COLO668 (cell line): Measurements from ENCODE around the gene NT5C3A.
A peak's percentile ranks its signal among the peaks of the same experiment; 100 is the strongest.
"Not testable (repeated sequence)": the region's sequence is repeated elsewhere in the genome, so short reads cannot be mapped to it uniquely, and the experiment has no call there.

Experiments used
- DNase-seq: peaks from one replicate; lab custom pipeline; 2025; ENCODE audit not compliant: unreplicated experiment; lab: John Stamatoyannopoulos, UW

NT5C3A gene

DNA sequence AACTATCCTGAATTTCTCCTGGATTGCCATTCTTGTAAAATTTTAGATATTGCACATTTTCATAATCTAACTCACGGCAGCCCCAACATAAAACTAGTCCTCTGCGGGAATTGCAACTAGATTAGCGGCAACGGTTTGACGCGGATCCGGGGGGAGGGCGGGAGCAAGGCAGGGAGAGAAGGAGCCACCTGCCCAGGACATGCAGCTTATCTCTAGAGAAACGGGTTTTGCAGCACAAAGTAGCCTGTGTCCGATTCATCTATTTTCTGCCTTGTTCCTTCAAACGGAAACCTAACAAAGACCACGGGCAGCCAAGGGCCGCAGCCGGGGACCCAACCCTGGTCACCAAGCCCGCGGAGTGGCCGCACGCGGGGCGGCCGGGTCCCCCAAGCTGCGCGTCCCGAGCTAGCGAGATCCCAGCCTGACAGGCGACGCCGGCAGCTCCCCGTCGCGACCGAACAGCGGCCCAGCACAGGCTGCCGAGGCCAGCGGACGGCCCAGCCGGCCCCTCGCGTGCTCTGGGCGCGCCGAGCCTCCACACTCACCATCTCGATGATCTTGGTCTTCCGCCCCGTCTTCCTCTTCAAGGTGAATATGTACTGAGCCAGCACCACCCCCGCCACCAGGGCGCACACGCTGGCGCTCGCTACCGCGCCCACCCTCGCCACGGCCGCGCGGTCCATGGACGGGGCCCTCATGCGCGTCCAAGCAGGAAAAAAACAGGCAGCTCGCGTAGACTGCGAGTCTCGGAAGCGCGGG lies at the start of gene NT5C3A:
NT5C3A (minus strand) TSS at position 754 of the 759 bp plus-strand sequence; CDS start at position 683, 71 bp downstream.
- peak; percentile 80 for DNase-seq

DNA sequence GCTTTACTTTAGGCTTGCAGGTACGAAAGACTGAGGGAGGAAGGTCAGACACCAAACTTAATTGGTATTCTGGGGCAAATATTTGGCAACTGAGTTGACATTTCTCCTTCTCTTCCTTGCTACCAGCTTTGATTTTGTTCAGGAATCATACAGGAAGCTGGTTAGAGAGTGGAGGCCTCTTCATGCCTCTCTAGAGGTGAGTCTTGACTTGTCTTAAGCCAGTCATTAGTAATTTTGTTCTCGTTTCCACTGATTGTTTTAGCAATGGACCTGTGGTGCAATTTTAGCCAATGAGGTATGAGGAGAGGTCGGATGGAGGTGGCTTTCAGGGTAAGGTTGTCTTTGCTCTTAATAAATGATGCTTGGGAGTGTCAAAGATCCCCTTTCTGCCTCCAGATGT lies 49.0 kb upstream of the NT5C3A start:
- no peak for DNase-seq

DNA sequence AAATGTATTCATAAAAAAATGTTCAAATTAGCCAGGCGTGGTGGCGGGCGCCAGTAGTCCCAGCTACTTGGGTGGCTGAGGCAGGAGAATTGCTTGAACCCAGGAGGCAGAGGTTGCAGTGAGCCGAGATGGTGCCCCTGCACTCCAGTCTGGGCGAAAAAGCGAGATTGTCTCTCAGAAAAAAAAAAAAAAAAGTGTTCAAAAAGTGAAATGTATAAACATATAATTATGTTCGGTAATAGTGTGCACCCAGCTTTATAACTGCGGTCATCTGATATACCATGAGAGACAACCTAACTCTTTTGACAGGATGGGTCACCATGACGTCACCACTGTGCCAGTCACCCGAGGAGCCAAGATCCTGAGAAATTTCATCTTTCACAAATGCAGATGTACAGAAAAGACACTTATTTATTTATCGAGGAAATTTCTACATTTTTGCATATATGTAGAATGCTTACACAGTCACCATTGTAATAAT lies 47.2 kb upstream of the NT5C3A start:
- DNase-seq = peak; percentile 20

GRCh38 chr7:33109005-33109757 lies 46.6 kb upstream of the NT5C3A start, which contains the start of gene RP9:
RP9 (minus strand) TSS chr7:33109404; CDS start chr7:33109372, 32 bp downstream.
- DNase-seq = peak; percentile 92

- DNase-seq = peak; percentile 44
Observed at GRCh38 chr7:33108554-33109004, 46.0 kb upstream of the NT5C3A start.

DNA sequence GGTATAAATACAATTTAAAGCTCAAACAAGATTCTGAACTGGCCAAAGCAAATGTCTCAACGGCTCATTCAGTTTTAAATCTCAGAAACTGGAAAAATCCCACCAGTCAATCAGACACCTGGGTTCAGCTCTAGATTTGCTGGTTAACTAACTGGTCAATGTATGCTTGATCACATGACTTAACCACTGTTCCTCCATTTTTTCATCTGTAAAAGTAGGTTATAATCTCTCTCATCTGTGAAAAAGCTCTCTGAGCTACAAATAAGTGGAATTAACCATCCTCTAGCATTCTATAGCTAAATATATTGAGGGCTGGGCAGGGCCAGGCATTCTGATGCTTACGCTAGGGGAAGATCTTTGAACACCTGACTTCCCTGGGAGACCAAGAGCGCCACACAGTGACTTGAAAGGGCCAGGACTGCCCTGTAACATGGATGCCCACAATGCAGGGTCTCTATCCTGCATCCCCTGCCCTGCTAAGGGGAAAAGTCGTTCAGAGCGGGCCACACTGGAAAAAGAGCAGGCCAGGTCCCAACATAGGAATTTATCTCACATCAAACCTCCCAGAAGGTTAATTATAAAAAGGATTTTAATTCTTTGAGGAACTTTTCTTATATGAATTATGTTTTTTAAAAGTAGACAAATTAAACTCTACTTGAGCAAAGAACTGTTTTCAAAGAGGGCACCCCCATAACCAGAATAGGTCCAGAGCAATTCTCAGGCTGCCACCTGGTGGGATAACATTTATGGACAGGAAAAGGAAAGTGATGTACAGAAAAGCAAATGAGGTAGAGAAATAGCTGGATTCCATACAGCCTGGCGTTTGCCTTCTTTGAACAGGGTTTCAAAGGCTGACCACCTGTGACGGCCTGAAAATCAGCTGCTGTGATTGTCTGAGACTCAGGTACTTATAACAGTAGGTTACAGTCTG lies 44.8 kb upstream of the NT5C3A start:
- DNase-seq = peak; percentile 47

- DNase-seq = no peak
Observed at GRCh38 chr7:33101906-33102305, 39.3 kb upstream of the NT5C3A start.

DNA sequence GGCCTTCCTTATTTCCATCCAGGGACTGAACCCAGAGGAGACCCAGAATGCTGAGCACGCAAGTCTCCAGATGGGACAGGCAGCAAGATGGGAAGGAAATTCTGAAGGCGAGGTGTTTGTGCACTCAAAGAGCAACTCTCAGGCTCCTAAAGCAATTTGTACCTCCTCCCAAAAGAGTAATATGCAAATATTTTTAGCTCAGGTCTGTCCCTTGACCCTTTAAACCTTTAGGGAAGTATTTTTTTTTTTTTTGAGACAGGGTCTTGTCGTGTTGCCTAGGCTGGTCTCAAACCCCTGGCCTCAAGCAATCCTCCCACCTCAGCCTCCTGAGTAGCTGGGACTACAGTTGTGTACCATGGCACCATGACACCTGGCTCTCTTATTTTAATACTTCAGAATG lies 38.2 kb upstream of the NT5C3A start:
- DNase-seq = no peak

DNA sequence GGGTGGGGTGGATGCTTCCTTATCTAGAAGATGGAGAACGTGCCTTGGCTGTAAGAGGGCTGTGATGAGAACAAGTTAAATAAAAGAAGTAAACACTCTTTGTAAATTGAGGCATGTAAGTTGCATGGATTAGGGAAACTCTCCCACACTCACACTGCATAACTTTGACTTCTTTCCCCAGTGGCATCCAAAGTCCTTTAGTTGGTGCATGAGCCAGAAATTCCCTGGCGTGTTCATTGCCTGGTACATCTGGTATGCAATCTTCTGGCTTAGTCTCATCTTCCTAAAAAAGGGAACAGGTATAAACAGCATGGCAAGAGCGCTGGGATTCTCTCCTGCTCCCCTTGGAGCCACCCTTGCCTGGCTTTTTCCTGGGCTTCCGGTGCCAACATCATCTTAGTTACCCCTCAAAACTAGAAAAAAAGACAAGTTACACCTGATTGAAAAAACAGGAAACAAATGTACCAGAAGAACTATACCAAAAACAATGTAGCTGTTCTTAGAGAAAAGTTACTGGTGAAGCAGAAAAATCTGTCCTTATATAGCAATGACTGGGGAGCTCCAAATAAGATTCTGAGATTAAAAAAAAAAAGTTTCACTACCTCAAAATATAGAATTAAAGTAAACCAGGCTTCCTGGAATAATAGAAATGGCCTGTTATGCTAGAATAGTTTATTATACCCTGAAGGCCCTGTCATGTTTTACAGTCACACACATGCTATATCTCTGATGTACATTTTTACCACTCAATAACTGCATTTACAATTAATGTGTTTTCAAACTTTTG lies 36.8 kb upstream of the NT5C3A start:
- no peak for DNase-seq

DNA sequence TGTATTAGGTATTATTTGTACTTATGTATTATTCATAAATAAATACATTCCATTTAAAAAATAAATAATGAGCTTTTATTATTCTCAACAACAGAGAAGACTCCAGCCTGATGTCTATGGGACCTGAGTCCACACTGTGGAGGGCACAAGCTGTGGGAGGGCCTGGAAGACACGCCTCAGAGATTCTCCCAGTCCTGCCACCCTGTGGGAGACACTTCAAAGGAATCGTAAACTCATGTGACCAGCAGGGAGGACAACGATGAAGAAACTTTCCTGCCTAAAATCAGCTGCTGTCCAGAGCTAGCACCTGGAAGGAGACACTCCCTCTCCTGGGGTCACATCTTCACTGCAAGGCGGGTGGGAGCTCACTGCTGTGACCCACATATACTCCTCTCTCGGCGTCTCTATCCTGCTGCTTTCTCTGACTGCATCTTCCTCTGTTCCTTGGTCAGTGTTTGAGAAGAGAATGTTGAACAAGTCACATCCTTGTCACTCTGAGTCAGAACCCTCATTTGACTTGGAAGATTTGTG lies 32.2 kb upstream of the NT5C3A start:
- DNase-seq = not testable (repeated sequence)

DNA sequence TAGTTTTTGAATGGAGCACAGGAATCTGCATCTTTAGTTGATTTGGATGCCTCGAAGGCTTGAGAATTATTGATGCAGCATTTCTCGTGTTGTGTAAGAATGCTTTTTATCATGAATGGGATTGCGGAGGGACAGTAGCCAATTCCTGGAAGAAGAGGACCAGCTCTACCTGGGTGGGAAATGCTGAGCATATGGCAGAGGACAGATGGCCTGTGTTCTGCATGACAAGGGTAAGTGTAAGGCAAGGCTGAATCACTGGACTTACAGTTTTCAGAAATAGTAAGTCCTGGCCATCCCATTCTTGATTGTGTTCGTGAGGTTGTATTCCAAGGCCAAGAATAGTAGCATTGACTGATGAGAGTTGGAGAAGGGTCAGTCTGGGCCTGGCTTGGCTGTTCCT lies 30.7 kb upstream of the NT5C3A start:
- DNase-seq = no peak

- DNase-seq = no peak
Observed at GRCh38 chr7:33091641-33092191, 29.1 kb upstream of the NT5C3A start.

DNA sequence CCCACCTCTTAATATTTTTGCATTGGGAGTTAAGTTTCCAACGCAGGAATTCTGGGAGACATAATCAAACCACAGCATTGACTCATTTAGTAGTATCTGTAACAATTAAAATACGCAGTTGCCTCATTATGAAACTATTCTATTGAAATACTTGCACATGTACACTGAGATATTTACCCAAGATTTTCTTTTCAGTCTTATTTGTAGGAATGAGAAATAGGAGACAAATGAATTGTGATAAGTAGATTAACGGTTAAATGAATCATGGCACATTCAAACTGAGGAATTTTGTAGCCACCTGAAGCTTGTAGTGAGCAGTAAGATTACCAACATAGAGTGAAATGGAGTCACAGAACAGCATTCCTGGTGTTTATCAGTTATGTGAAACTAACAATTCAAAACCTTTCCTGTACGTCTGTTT lies 28.5 kb upstream of the NT5C3A start:
- no peak for DNase-seq

- DNase-seq = no peak
Observed at GRCh38 chr7:33089142-33089541, 26.6 kb upstream of the NT5C3A start.

DNA sequence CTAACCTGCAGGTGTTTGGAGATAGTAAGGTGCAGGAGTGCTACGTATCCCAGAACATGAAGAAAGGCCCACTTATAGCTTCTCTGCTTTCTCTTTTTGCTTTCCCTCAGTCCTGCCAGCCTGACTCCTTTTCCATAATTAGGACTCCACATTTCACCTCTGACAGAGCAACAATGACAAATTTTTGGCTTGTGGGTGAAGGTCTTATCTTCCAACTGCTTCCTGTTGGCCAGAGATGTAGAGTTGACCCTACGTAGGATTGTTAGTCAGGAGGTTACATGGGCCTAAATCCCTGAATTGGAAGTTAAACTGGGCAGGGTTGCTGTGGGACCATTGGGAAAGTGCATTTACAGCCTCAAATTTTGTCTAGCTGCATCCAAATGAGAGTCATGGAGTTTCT lies 25.3 kb upstream of the NT5C3A start:
- no peak for DNase-seq

- no peak for DNase-seq
Observed at GRCh38 chr7:33087356-33087755, 24.8 kb upstream of the NT5C3A start.

DNA sequence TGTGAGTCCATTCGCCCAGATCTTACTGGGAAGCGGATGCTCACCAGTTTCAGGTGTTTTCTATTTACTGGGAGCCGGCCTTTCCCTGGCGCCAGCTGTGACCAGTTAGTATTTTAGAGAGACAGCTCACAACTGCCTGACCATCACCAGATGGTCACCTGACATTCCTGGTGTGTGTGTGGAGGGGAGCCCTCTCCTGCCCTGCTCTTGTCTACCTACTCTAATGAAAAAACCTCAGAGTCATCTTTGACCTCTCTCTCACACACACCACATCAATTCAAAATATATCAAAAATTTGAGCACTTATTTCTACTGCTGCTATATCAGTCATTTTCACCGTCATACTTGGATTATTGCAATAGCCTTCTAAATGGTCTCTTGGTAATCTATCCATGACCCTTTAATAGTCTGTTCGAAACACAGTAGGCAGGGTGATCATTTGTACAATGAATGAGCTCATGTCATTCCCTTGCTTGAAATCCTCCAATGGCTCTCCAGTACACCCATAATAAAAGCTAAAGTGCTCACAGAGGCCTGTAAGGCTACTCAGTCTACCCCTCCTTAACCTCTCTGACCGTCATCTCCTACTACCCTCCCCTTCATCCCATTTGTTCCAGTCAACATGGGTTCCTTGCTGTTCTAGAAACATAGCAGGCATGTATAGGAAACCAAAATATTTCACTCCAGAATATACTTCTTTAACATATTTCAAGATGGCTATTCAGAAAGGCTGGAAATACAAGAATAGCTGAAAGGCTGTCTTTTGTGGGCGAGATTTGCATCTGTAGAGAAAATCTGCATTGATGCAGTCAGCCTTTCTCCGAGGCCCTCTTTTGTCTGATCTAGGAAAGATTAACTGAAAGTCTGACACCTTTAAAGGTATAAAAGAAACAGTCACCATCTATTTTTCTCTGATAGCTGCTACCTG lies 17.5 kb upstream of the NT5C3A start:
- no peak for DNase-seq

DNA sequence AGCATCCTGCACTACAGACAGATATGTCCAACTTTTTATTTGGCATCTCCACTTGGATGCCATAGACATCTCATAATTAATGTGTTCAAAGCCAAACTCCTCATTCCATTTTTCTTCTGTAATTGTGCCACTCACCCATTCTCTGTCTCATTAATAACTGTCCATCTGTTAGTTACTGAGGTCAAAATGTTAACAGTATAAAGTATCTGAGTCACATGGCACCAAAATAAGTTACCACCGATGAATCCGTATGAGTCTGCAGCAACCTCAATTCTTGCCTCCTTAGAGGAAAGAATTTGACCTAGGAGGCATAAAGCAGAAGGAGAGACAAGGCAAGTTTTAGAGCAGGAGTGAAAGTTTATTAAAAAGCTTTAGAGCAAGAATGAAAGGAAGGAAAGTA lies 16.5 kb upstream of the NT5C3A start:
- DNase-seq = no peak

GRCh38 chr7:33076737-33077136 lies 14.2 kb upstream of the NT5C3A start:
- DNase-seq = no peak
